PC-3 (cell line): ENCODE measurements around the gene TSHZ2. TPM values are rescaled to one million over a fixed set of nuclear protein-coding genes. Genes with fewer than 3 reads are reported as not detected.

Experiments
- ATAC-seq: fragments of 200-7000 bp; cut with Tn5 transposase; 2 replicates; pipeline ENCODE4 v1.9.1; 2020; ENCODE audit warnings: mild to moderate bottlenecking, moderate library complexity
- BruUV-seq: library from RNA; stranded (reverse); fragments of 400-500 nt; replicated peaks from 2 replicates; lab custom pipeline; 2021; lab: Mats Ljungman, UMichigan
- CTCF ChIA-PET: fragments of 300-600 bp; sonication (Branson Sonifier 250); formaldehyde crosslinking; loops from one replicate; lab custom pipeline; 2022; ENCODE audit warnings: antibody characterized with exemption; lab: Charles Lee
- POLR2A ChIA-PET: fragments of 300-600 bp; sonication (Branson Sonifier 250); formaldehyde crosslinking; loops from one replicate; lab custom pipeline; 2022; ENCODE audit warnings: antibody characterized with exemption; ENCODE audit not compliant: unreplicated experiment; lab: Charles Lee
- DNase-seq: peaks from one replicate; pipeline ENCODE4 v3.0.0-alpha.2; 2015
- H2AFZ ChIP-seq: fragments of 300-600 bp; sonication (generic); 2 replicates; pipeline ENCODE4 v1.6.0; 2016; ENCODE audit warnings: antibody characterized with exemption, low read length
- H3F3A ChIP-seq: fragments of 300-600 bp; sonication (generic); one replicate; pipeline ENCODE4 v1.6.0; 2017; ENCODE audit warnings: antibody characterized with exemption, low read length, control low read depth, mild to moderate bottlenecking; ENCODE audit not compliant: unreplicated experiment
- H3K27ac ChIP-seq: fragments of 300-600 bp; sonication (generic); 2 replicates; pipeline ENCODE4 v1.5.1; 2016; ENCODE audit warnings: mild to moderate bottlenecking, low read length
- H3K27me3 ChIP-seq: fragments of 300-600 bp; sonication (generic); 2 replicates; pipeline ENCODE4 v1.6.1; 2016; ENCODE audit warnings: low read length, mixed read lengths
- H3K36me3 ChIP-seq: fragments of 300-600 bp; sonication (generic); 2 replicates; pipeline ENCODE4 v1.6.1; 2016; ENCODE audit warnings: low read depth, mixed run types, low read length, mixed read lengths
- H3K4me1 ChIP-seq: fragments of 300-600 bp; sonication (generic); 2 replicates; pipeline ENCODE4 v1.5.1; 2016; ENCODE audit warnings: low read length; ENCODE audit not compliant: insufficient read depth
- H3K4me2 ChIP-seq: fragments of 300-600 bp; sonication (generic); 2 replicates; pipeline ENCODE4 v1.6.0; 2016; ENCODE audit warnings: low read length
- H3K4me3 ChIP-seq: fragments of 300-600 bp; sonication (generic); 2 replicates; pipeline ENCODE4 v1.5.1; 2016; ENCODE audit warnings: mild to moderate bottlenecking, low read length, mixed read lengths
- H3K79me2 ChIP-seq: fragments of 300-600 bp; sonication (generic); 2 replicates; pipeline ENCODE4 v1.6.1; 2017; ENCODE audit warnings: low read length, mixed read lengths
- H3K9ac ChIP-seq: fragments of 300-600 bp; sonication (generic); 2 replicates; pipeline ENCODE4 v1.6.0; 2016; ENCODE audit warnings: mild to moderate bottlenecking, low read length
- H3K9me2 ChIP-seq: fragments of 300-600 bp; sonication (generic); replicated peaks from 2 replicates; pipeline ENCODE4 v1.6.1; 2016; ENCODE audit warnings: mixed run types, low read length, mixed read lengths
- H3K9me3 ChIP-seq: fragments of 300-600 bp; sonication (generic); 2 replicates; pipeline ENCODE4 v1.6.1; 2016; ENCODE audit warnings: low read length, mixed read lengths
- H4K20me1 ChIP-seq: fragments of 300-600 bp; sonication (generic); 2 replicates; pipeline ENCODE4 v1.6.1; 2016; ENCODE audit warnings: low read length, mixed read lengths
- CTCF ChIP-seq: fragments of 300-600 bp; sonication (generic); conservative IDR thresholded peaks from 2 replicates; pipeline ENCODE4 v1.5.1; 2017; ENCODE audit warnings: antibody characterized with exemption, low read depth, mild to moderate bottlenecking, low read length
- EZH2 ChIP-seq: fragments of 300-600 bp; sonication (generic); IDR thresholded peaks from one replicate; pipeline ENCODE4 v1.6.1; 2017; ENCODE audit warnings: antibody characterized with exemption, mild to moderate bottlenecking, low read length; ENCODE audit not compliant: unreplicated experiment
- EZH2phosphoT487 ChIP-seq: fragments of 300-600 bp; sonication (generic); IDR thresholded peaks from 2 replicates; pipeline ENCODE4 v1.6.1; 2018; ENCODE audit warnings: mild to moderate bottlenecking, antibody characterized with exemption, low read length, borderline replicate concordance
- intact Hi-C: fragments of 100-400 bp; cut with micrococcal nuclease; formaldehyde crosslinking; loops from 2 replicates; pipeline ENCODE4 v1.9.0; 2023
- total RNA-seq: library from RNA; depleted of rRNA; stranded (reverse); fragments of >200 nt; gene quantifications from 2 replicates; pipeline ENCODE4 v1.2.3, GENCODE V29; 2014

The TSHZ2 gene
- total RNA-seq, 1 experiment from 2014 or later = not detected

DNA sequence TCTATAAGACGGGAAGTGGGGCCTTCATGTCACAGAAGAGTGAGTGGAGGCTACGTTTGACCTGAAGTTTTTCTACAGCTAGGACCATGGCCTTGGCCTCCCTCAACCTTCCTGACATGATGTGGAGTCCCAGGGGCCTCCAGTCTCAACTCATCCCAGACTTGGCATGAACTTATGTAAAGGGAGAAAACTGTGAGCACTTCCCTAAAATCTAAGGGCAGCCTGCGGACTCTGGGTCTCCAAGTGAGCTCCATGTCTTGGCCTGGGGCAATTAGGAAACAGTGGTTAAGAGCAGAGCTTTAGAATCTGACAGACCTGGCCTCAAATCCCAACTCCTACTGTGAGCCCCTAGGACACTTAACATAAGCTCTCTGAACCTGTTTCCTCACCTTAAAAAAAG, 439.0 kb downstream of the TSHZ2 start:
- no peaks in the 10 kb centered on the region for H3K36me3 ChIP-seq
- H3K9me2 ChIP-seq = no peaks in the 10 kb centered on the region
- BruUV-seq = no TSS peak
- no peaks in the 10 kb centered on the region for H4K20me1 ChIP-seq
- H3K4me3 ChIP-seq = no peak overlapping the region
- H3K4me1 ChIP-seq = no peaks in the 10 kb centered on the region
- ATAC-seq = no peak
- H3F3A ChIP-seq = no peaks in the 10 kb centered on the region
- H3K79me2 ChIP-seq = no peaks in the 10 kb centered on the region
- peaks cover 20% of the 10 kb centered on the region for H3K27me3 ChIP-seq
- H3K27ac ChIP-seq = no peak overlapping the region
- TF ChIP-seq EZH2phosphoT487 (no peak), EZH2 (no peak), CTCF (no peak)
- CTCF ChIA-PET = interaction anchor here (0.5 to 0.8 kb wide), 2 partner anchors 35 to 803 kb away, joined by 4 to 7 read pairs; no protein-coding TSS in a partner anchor
- POLR2A ChIA-PET = no interaction called here
- intact Hi-C loops = no loop called here
- no peak overlapping the region for H3K4me2 ChIP-seq
- H3K9ac ChIP-seq = no peak overlapping the region
- H3K9me3 ChIP-seq = no peaks in the 10 kb centered on the region
- no peak for DNase-seq
- no peak overlapping the region for H2AFZ ChIP-seq

GRCh38 chr20:53411891-53412290, 439.7 kb downstream of the TSHZ2 start:
- no TSS peak for BruUV-seq
- Histone ChIP-seq H3K9me3 (no peaks in the 10 kb centered on the region), H3K9me2 (no peaks in the 10 kb centered on the region), H3K27ac (no peak overlapping the region), H2AFZ (no peak overlapping the region), H4K20me1 (no peaks in the 10 kb centered on the region), H3K9ac (no peak overlapping the region), H3K4me1 (no peaks in the 10 kb centered on the region), H3K27me3 (peaks cover 19% of the 10 kb centered on the region), H3K4me3 (no peak overlapping the region), H3K4me2 (no peak overlapping the region), H3K36me3 (no peaks in the 10 kb centered on the region), H3K79me2 (no peaks in the 10 kb centered on the region), H3F3A (no peaks in the 10 kb centered on the region)
- DNase-seq (no peak), ATAC-seq (no peak)
- ChIA-PET CTCF (no interaction called here), POLR2A (no interaction called here)
- intact Hi-C loops = loop anchor here (2.0 kb wide), 1 partner anchor 527 kb away; no protein-coding TSS in a partner anchor
- TF ChIP-seq EZH2phosphoT487 = no peak
- TF ChIP-seq EZH2 = no peak
- TF ChIP-seq CTCF = no peak

DNA sequence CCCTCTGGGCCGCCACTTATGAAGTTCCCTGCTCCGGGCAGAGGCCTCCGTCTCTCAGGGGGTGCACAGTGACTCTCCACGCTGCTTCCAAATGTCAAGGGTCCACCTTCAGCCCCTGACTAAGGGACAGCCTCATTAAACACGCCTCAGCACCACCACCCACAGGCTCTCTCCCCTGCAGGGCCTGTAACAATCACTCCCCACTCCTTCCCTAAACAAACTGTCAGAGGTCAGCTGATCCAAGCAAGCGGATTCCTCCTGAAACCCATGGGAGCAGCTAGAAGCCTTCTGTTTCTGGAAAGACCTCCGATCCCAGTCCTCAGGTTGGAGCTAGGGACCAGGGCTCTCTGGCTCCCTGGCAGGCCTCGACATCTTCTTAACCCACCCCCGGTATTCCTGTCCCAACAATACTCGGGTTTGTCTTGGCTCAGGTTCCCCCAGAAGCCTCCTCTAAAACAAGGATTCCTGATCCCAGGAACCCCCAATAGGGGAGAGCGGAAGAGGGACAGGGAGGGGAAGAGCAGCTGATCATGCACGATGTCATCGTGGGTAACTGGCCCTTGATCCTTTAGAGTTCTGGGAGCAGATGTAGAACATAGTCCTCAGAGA, 440.5 kb downstream of the TSHZ2 start:
- Histone ChIP-seq H3K36me3 (no peaks in the 10 kb centered on the region), H3F3A (no peaks in the 10 kb centered on the region), H3K27me3 (peaks cover 16% of the 10 kb centered on the region; the same call in 1 of the 2 replicates), H3K9ac (no peak overlapping the region), H3K9me3 (no peaks in the 10 kb centered on the region), H3K4me1 (no peaks in the 10 kb centered on the region), H2AFZ (no peak overlapping the region), H3K9me2 (no peaks in the 10 kb centered on the region), H3K27ac (no peak overlapping the region), H4K20me1 (no peaks in the 10 kb centered on the region), H3K79me2 (no peaks in the 10 kb centered on the region), H3K4me2 (no peak overlapping the region), H3K4me3 (no peak overlapping the region)
- DNase-seq (no peak), ATAC-seq (no peak)
- POLR2A ChIA-PET = no interaction called here
- intact Hi-C loops = loop anchor here (1.0 to 2.0 kb wide), 2 partner anchors 135 to 526 kb away; no protein-coding TSS in a partner anchor
- BruUV-seq = no TSS peak
- TF ChIP-seq CTCF = no peak
- TF ChIP-seq EZH2phosphoT487 = no peak
- TF ChIP-seq EZH2 = no peak
- CTCF ChIA-PET = interaction anchor here (1.5 kb wide), 1 partner anchor 135 kb away, joined by 10 read pairs; no protein-coding TSS in a partner anchor
